ENCODE measurements around the gene STAMBPL1.

Gene STAMBPL1

GRCh38 chr10:88936656-88937055 is 56.6 kb downstream of the STAMBPL1 start:
- Mint-ChIP-seq H3K4me1 (peaks cover 17% of the 10 kb centered on the region), H3K36me3 (ENCODE audit: low read depth) (no peaks in the 10 kb centered on the region), H3K4me3 (no peak overlapping the region), H3K27me3 (ENCODE audit: low read depth) (peaks cover 8% of the 10 kb centered on the region), H3K27ac (no peak overlapping the region), H3K9me3 (no peaks in the 10 kb centered on the region)
- TF ChIP-seq CTCF (IDR thresholded peaks at IDR 0.05; ENCODE audit: unreplicated experiment in 3 of 3) = no peak

- Mint-ChIP-seq H3K9me3 (no peaks in the 10 kb centered on the region), H3K27ac (peak overlapping the region in 1 of 3 experiments; percentile 7), H3K4me1 (peaks cover 9% of the 10 kb centered on the region), H3K4me3 (no peak overlapping the region), H3K27me3 (ENCODE audit: low read depth) (peaks cover 5% of the 10 kb centered on the region), H3K36me3 (ENCODE audit: low read depth) (no peaks in the 10 kb centered on the region)
- TF ChIP-seq CTCF (IDR thresholded peaks at IDR 0.05; ENCODE audit: unreplicated experiment in 3 of 3) = no peak
Observed at GRCh38 chr10:88938039-88938438, 58.0 kb downstream of the STAMBPL1 start.

GRCh38 chr10:88938938-88939337 is 58.9 kb downstream of the STAMBPL1 start:
- Mint-ChIP-seq H3K36me3 (ENCODE audit: low read depth) (no peaks in the 10 kb centered on the region), H3K4me1 (peaks cover 9% of the 10 kb centered on the region), H3K4me3 (no peak overlapping the region), H3K27me3 (ENCODE audit: low read depth) (peaks cover 5% of the 10 kb centered on the region), H3K27ac (peak overlapping the region in 1 of 3 experiments; percentile 7), H3K9me3 (no peaks in the 10 kb centered on the region)
- TF ChIP-seq CTCF (IDR thresholded peaks at IDR 0.05; ENCODE audit: unreplicated experiment in 3 of 3) = no peak

- Mint-ChIP-seq H3K4me1 (no peaks in the 10 kb centered on the region), H3K4me3 (no peak overlapping the region)
- no peak for TF ChIP-seq CTCF (IDR thresholded peaks at IDR 0.05; ENCODE audit: unreplicated experiment in 3 of 3)
Observed at GRCh38 chr10:88941026-88941425, 61.0 kb downstream of the STAMBPL1 start.

GRCh38 chr10:88943778-88944177 is 63.7 kb downstream of the STAMBPL1 start:
- H3K36me3 Mint-ChIP-seq (ENCODE audit: low read depth) = no peaks in the 10 kb centered on the region
- no peak overlapping the region for H3K4me3 Mint-ChIP-seq
- TF ChIP-seq CTCF (IDR thresholded peaks at IDR 0.05; ENCODE audit: unreplicated experiment in 3 of 3) = no peak
- H3K27ac Mint-ChIP-seq = no peak overlapping the region
- no peaks in the 10 kb centered on the region for H3K9me3 Mint-ChIP-seq
- H3K27me3 Mint-ChIP-seq (ENCODE audit: low read depth) = peaks cover 5% of the 10 kb centered on the region
- H3K4me1 Mint-ChIP-seq = peaks cover 6% of the 10 kb centered on the region

More at GRCh38 chr10:88941026-88941425, 61.0 kb downstream of the STAMBPL1 start:
- no peaks in the 10 kb centered on the region for H3K9me3 Mint-ChIP-seq
- no peak overlapping the region for H3K27ac Mint-ChIP-seq
- no peaks in the 10 kb centered on the region for H3K36me3 Mint-ChIP-seq (ENCODE audit: low read depth)
- peaks cover 5% of the 10 kb centered on the region for H3K27me3 Mint-ChIP-seq (ENCODE audit: low read depth)

- peaks cover 13% of the 10 kb centered on the region for H3K4me1 Mint-ChIP-seq
- no peak for TF ChIP-seq CTCF (IDR thresholded peaks at IDR 0.05; ENCODE audit: unreplicated experiment in 3 of 3)
Observed at GRCh38 chr10:88944813-88945212, 64.8 kb downstream of the STAMBPL1 start.

More at GRCh38 chr10:88944813-88945212, 64.8 kb downstream of the STAMBPL1 start:
- Mint-ChIP-seq H3K27me3 (ENCODE audit: low read depth) (no peaks in the 10 kb centered on the region), H3K4me3 (no peak overlapping the region), H3K36me3 (ENCODE audit: low read depth) (no peaks in the 10 kb centered on the region), H3K9me3 (no peaks in the 10 kb centered on the region), H3K27ac (peak overlapping the region in 2 of 3 experiments; percentile 23 to 43)
